HepG2 (cell line): ENCODE measurements around the gene TRIM3. TPM values are rescaled to one million over a fixed set of nuclear protein-coding genes. Genes with fewer than 3 reads are reported as not detected.
A peak's percentile ranks its signal among the peaks of the same experiment; 100 is the strongest.

Experiments used
- ARNT ChIP-seq: fragments of 450-650 bp; IDR thresholded peaks from 2 replicates; pipeline ENCODE4 v1.6.1; 2017
- BHLHE40 ChIP-seq: IDR thresholded peaks from 2 replicates; pipeline ENCODE4 v1.6.1; 2011; ENCODE audit warnings: low read length, improper control_type of control experiment
- HDAC2 ChIP-seq: sonication (generic); formaldehyde crosslinking; IDR thresholded peaks from 2 replicates; pipeline ENCODE4 v1.4.0; 2020; ENCODE audit warnings: missing genetic modification reagents
- MBD4 ChIP-seq: IDR thresholded peaks from 2 replicates; pipeline ENCODE4 v1.6.1; 2012; ENCODE audit warnings: low read length, inconsistent platforms, borderline replicate concordance
- NFE2L2 ChIP-seq: fragments of 150-350 bp; IDR thresholded peaks from 2 replicates; pipeline ENCODE4 v1.6.1; 2014; ENCODE audit warnings: low read length
- PAX8 ChIP-seq: sonication (generic); formaldehyde crosslinking; IDR thresholded peaks from 2 replicates; pipeline ENCODE4 v1.8.0; 2022; ENCODE audit warnings: mild to moderate bottlenecking, missing genetic modification reagents, borderline replicate concordance
- PRPF4 ChIP-seq: fragments of 200-400 bp; formaldehyde crosslinking; IDR thresholded peaks from 2 replicates; pipeline ENCODE4 v1.6.1; 2016; ENCODE audit warnings: low read length, low read depth; ENCODE audit not compliant: poor library complexity, severe bottlenecking
- RARG ChIP-seq: sonication (generic); formaldehyde crosslinking; IDR thresholded peaks from 2 replicates; pipeline ENCODE4 v1.4.0; 2020; ENCODE audit warnings: low read depth, mild to moderate bottlenecking, missing genetic modification reagents
- RFX5 ChIP-seq: IDR thresholded peaks from 2 replicates; pipeline ENCODE4 v1.6.1; 2011; ENCODE audit warnings: low read depth, low read length, improper control_type of control experiment
- RORA ChIP-seq: sonication (generic); formaldehyde crosslinking; IDR thresholded peaks from 2 replicates; pipeline ENCODE4 v1.5.0; 2020; ENCODE audit warnings: mild to moderate bottlenecking, missing genetic modification reagents, moderate library complexity
- SMARCC2 ChIP-seq: fragments of 450-650 bp; IDR thresholded peaks from 2 replicates; pipeline ENCODE4 v1.6.1; 2017; ENCODE audit warnings: antibody characterized with exemption, mild to moderate bottlenecking
- TIGD3 ChIP-seq: sonication (generic); formaldehyde crosslinking; IDR thresholded peaks from 2 replicates; pipeline ENCODE4 v1.5.1; 2020; ENCODE audit warnings: mild to moderate bottlenecking, missing genetic modification reagents, borderline replicate concordance
- TRIM24 ChIP-seq: sonication (generic); formaldehyde crosslinking; IDR thresholded peaks from 2 replicates; pipeline ENCODE4 v1.8.0; 2022; ENCODE audit warnings: mild to moderate bottlenecking, missing genetic modification reagents
- ZBTB10 ChIP-seq: sonication (generic); formaldehyde crosslinking; IDR thresholded peaks from 2 replicates; pipeline ENCODE4 v1.4.0; 2020; ENCODE audit warnings: missing genetic modification reagents, borderline replicate concordance
- ZIK1 ChIP-seq: sonication (generic); formaldehyde crosslinking; IDR thresholded peaks from 2 replicates; pipeline ENCODE4 v1.5.0; 2020; ENCODE audit warnings: mild to moderate bottlenecking, low read depth, missing genetic modification reagents, borderline replicate concordance
- ZNF251 ChIP-seq: sonication (generic); formaldehyde crosslinking; IDR thresholded peaks from 2 replicates; pipeline ENCODE4 v1.9.0; 2021; ENCODE audit warnings: mild to moderate bottlenecking, missing genetic modification reagents
- ZNF280B ChIP-seq: sonication (generic); formaldehyde crosslinking; IDR thresholded peaks from 2 replicates; pipeline ENCODE4 v1.5.0; 2020; ENCODE audit warnings: missing genetic modification reagents, mild to moderate bottlenecking, borderline replicate concordance
- ZNF570 ChIP-seq: sonication (generic); formaldehyde crosslinking; IDR thresholded peaks from 2 replicates; pipeline ENCODE4 v1.4.0; 2020; ENCODE audit warnings: mild to moderate bottlenecking, missing genetic modification reagents, borderline replicate concordance
- ZNF607 ChIP-seq: sonication (generic); formaldehyde crosslinking; IDR thresholded peaks from 2 replicates; pipeline ENCODE4 v1.5.1; 2020; ENCODE audit warnings: missing genetic modification reagents, mild to moderate bottlenecking, borderline replicate concordance
- ZNF850 ChIP-seq: sonication (generic); formaldehyde crosslinking; conservative IDR thresholded peaks from 2 replicates; pipeline ENCODE4 v1.9.0; 2021; ENCODE audit warnings: mild to moderate bottlenecking, missing genetic modification reagents
- polyA plus RNA-seq, 8 experiments: library from polyadenylated mRNA; depleted of rRNA in 3 of 8; stranded (reverse) in 7 of 8; unstranded in 1 of 8; fragments of >200 nt; fragmentation: Illumina TruSeq in 4 of 8; extraction: Trizol in 4 of 8; gene quantifications; 2 replicates each; pipeline versions ENCODE4 v1.2.1 to v1.2.3, GENCODE V29; 2011 to 2016; ENCODE audit warnings: low read depth in 4 of 8, missing spikeins in 1 of 8, mixed read lengths in 1 of 8; ENCODE audit not compliant: insufficient read depth in 1 of 8
- total RNA-seq, 5 experiments: library from RNA; depleted of rRNA; stranded (reverse); fragments of >200 nt; fragmentation: Illumina TruSeq; extraction: Trizol; gene quantifications; 2 replicates each; pipeline ENCODE4 v1.2.3, GENCODE V29; 2016; ENCODE audit warnings: low read depth in 1 of 5
- TF ChIP-seq, protein P1 (sequence below): sonication (generic); formaldehyde crosslinking; conservative IDR thresholded peaks from 2 replicates; pipeline ENCODE4 v1.4.0; 2020; ENCODE audit warnings: missing genetic modification reagents
- TF ChIP-seq, protein P2 (sequence below): sonication (generic); formaldehyde crosslinking; IDR thresholded peaks from 2 replicates; pipeline ENCODE4 v1.9.0; 2021; ENCODE audit warnings: missing genetic modification reagents, borderline replicate concordance

TRIM3 gene
- total and polyA plus RNA-seq, 2 of the 13 experiments (the other 11 are each of a cell fraction or from before 2014, with no cell fraction given) = 3.6 to 6.3 TPM

- TF ChIP-seq, protein P1, sequence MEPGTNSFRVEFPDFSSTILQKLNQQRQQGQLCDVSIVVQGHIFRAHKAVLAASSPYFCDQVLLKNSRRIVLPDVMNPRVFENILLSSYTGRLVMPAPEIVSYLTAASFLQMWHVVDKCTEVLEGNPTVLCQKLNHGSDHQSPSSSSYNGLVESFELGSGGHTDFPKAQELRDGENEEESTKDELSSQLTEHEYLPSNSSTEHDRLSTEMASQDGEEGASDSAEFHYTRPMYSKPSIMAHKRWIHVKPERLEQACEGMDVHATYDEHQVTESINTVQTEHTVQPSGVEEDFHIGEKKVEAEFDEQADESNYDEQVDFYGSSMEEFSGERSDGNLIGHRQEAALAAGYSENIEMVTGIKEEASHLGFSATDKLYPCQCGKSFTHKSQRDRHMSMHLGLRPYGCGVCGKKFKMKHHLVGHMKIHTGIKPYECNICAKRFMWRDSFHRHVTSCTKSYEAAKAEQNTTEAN (CRISPR knock-in tag) = no peak
- TF ChIP-seq ZNF850 (CRISPR knock-in tag) (no peak), ZBTB10 (no peak), MBD4 (no peak), RORA (CRISPR knock-in tag) (no peak), RARG (CRISPR knock-in tag) (no peak), TRIM24 (no peak), ZIK1 (no peak), PAX8 (CRISPR knock-in tag) (no peak), RFX5 (no peak), ZNF251 (no peak), ARNT (no peak), ZNF607 (CRISPR knock-in tag) (no peak), HDAC2 (peak; percentile 74), ZNF570 (CRISPR knock-in tag) (no peak), SMARCC2 (no peak), TIGD3 (no peak), NFE2L2 (no peak), PRPF4 (no peak), BHLHE40 (no peak), ZNF280B (CRISPR knock-in tag) (no peak)
- TF ChIP-seq, protein P2, sequence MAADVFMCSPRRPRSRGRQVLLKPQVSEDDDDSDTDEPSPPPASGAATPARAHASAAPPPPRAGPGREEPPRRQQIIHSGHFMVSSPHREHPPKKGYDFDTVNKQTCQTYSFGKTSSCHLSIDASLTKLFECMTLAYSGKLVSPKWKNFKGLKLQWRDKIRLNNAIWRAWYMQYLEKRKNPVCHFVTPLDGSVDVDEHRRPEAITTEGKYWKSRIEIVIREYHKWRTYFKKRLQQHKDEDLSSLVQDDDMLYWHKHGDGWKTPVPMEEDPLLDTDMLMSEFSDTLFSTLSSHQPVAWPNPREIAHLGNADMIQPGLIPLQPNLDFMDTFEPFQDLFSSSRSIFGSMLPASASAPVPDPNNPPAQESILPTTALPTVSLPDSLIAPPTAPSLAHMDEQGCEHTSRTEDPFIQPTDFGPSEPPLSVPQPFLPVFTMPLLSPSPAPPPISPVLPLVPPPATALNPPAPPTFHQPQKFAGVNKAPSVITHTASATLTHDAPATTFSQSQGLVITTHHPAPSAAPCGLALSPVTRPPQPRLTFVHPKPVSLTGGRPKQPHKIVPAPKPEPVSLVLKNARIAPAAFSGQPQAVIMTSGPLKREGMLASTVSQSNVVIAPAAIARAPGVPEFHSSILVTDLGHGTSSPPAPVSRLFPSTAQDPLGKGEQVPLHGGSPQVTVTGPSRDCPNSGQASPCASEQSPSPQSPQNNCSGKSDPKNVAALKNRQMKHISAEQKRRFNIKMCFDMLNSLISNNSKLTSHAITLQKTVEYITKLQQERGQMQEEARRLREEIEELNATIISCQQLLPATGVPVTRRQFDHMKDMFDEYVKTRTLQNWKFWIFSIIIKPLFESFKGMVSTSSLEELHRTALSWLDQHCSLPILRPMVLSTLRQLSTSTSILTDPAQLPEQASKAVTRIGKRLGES (CRISPR knock-in tag) = no peak
Observed at GRCh38 chr11:6440906-6441358, 32.8 kb downstream of the TRIM3 start, which contains the start of gene HPX (continued).
